HuH-7.5 (cell line): ENCODE results near the gene KRTAP27-1.

Experiments used
- DNase-seq: peaks from one replicate; pipeline ENCODE4 v3.0.0; 2011; ENCODE audit warnings: low spot score

Gene KRTAP27-1, protein sequence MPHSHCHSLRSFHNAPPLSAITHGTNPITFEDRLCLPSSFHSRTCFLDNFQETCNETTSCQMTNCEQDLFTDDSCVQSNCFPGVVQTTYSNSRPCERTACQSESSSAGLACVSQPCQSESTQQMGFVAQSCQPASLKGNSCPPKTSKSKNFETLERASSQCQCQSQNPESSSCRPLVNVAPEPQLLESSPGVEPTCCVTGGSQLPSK

DNA sequence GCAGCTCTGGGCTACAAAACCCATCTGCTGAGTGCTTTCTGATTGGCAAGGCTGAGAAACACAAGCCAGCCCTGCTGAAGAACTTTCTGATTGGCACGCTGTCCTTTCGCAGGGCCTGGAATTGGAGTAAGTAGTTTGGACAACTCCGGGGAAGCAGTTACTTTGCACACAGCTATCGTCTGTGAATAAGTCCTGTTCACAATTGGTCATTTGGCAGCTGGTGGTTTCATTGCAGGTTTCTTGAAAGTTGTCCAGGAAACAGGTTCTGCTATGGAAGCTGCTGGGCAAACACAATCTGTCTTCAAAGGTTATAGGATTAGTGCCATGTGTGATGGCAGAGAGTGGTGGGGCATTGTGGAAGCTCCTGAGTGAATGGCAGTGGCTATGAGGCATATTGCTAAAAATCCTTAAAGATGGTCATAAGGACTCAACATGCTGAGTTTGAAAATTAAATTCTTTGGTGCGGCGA lies at the start of gene KRTAP27-1:
TSS of gene KRTAP27-1 (minus strand) at position 419 of the 469 bp plus-strand sequence. CDS start at position 393, 26 bp downstream.
- no peak for DNase-seq

GRCh38 chr21:30382201-30382600 lies 44.7 kb upstream of the KRTAP27-1 start:
- no peak for DNase-seq

DNA sequence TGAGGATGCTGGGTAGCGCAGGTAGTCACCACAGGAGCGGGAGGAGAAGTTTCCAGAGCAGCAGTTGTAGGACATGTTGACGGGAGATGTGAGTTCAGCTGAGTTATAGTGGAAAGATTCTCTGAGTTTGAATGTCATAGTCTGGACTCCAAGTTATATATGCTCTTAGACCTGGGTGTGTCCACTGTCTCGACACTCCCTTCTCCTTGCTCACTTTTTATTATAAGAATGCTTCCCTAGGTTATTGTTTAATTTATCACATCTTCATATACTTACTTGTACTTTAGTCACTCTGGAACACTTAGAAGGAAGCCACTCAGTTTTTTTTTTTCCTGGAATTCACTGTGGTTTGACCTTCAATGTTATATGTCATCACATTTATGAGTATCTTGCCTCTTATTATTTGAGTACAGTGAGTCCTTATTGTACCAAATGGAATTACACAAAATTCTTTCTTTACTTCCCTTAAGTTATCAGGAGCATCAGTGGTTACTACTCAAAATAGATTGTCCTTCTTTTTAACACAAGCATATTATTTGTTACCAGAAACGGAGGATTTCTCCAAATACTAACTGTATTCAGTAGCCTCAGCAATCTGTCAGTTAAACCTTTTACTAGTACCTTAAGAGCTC lies 34.8 kb upstream of the KRTAP27-1 start, which contains the start of gene KRTAP13-2:
TSS of gene KRTAP13-2 (minus strand) at position 133 of the 632 bp plus-strand sequence. CDS start at position 75, 58 bp downstream.
- DNase-seq, result no peak

DNA sequence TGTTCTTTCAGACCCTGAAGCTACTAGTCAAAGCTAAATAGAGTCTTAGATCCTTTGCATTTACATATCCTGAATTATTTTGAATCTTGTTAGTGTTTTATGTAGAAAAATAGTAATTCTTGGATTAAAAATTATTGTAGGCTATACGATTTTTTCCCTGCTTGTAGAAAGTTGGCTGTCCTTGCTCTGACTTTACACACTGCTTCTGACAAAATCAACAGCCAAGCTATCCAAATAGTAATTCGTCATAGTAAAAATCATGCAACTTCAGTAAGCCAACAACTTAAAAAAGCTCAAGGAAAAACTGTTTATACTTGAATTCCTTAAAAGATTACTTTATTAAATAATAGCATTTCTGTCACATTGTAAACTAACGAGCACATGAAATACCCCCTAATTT lies 18.4 kb upstream of the KRTAP27-1 start:
- no peak for DNase-seq

DNA sequence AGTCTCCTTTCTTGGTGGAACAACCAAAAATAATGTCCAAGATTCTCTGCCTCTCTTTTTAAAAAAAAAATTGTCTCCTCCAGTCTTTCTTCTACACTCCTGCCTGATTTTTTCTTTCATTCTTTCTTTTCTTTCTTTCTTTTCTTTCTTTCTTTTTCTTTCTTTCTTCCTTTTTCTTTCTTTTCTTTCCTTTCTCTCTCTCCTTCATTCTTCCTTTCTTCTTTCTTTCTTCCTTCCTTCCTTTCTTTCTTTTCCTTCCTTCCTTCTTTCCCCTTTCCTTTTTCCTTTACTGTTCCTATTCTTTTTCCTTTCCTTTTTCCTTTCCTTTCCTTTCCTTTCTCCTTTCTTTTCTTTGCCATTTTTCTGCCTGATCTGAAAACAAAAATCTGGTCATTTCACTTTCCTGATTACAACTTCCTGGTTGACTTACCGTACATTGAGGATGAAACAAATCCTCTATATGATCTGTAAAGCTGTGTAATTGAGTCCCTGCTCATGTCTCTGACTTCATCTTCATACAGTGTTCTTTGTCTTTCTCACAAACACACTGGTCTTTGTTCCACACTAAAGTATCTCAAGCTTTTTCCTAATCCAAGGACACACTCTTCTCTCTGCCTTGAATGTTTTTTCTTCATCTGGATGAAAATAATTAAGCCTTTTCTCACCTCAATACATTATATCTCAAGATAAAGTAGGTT lies 17.0 kb upstream of the KRTAP27-1 start:
- DNase-seq, result no peak

DNA sequence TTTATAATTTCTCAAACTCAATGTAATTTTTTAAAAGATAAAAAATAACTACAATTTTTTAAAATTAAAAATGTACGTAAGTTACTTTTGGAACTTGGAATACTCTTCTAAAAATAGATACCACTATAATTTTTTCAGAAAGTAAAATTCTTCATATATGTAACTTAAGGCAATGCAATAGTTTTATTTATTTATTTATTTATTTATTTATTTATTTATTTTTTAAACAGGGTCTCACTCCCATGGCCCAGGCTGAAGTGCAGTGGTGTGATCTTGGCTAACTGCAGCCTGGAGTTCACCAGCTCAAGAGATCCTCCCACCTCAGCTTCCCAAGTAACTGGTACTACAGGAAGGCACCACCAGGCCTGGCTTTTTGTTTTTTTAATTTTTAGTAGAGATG lies 14.0 kb upstream of the KRTAP27-1 start:
- DNase-seq, result no peak

- DNase-seq, result no peak
Measured at GRCh38 chr21:30349572-30349971, 12.1 kb upstream of the KRTAP27-1 start.

DNA sequence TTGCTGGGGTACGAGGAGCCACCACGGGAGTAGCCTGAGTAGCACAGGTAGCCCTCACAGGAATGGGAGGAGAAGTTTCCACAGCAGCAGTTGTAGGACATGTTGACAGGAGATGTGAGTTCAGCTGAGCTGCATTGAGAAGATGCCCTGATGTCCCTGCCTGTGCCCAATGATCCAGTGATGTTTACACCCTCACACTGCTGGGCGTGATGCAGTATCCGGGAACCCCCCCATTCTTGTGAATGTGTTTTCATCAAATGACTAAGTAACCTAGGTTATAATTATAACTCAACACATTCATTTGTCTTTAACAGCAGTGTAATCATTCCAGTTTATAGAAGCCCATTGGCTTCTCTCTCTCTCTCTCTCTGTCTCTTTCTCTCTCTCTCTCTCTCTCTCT lies 11.0 kb upstream of the KRTAP27-1 start, which contains the start of gene KRTAP23-1:
TSS of gene KRTAP23-1 (minus strand) at position 101 of the 400 bp plus-strand sequence. CDS start at position 101, 0 bp downstream.
- no peak for DNase-seq

GRCh38 chr21:30345014-30345413 lies 7.5 kb upstream of the KRTAP27-1 start:
- no peak for DNase-seq

DNA sequence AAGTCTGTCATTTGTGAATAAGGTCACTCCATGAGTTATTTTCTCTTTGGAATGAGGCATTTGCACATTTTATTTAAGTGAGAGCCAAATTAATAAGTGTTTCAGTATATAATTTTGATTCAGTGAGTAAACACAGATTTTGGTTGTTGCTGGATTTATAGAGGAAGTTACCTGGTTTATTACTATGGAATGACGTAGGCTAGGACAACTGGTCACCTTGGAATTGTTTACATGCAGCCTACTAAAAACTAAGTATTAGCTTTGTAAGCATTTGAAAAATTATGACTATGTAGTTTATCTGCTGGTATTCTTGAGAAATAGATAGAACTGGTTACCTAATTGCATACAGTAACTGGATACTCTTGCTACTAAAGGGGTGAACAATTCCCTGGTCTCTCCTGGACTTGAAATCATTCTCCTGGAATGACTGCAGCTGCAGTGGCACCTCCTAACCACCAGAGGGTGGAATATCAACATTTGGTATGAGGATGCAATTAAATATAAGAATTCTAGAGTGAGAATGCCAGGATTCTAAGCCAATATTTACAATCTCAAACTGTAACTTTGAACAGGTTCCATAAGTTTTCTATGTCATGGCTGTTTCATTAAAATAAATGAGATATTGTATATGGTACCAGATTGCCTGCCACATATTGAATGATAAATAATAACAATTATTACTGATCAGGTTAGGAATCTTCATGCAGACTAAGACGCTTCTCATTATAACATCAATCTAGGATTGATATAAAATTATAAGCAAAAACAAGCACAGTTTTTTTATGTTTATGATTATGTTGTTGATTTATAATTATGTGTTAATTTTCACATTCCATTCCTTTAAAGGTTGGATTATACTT lies 3.5 kb upstream of the KRTAP27-1 start:
- DNase-seq, result peak; percentile 4

GRCh38 chr21:30338717-30339116 lies 1.2 kb upstream of the KRTAP27-1 start:
- no peak for DNase-seq

- DNase-seq, result no peak
Measured at GRCh38 chr21:30337772-30338171, 278 bp upstream of the KRTAP27-1 start.

DNA sequence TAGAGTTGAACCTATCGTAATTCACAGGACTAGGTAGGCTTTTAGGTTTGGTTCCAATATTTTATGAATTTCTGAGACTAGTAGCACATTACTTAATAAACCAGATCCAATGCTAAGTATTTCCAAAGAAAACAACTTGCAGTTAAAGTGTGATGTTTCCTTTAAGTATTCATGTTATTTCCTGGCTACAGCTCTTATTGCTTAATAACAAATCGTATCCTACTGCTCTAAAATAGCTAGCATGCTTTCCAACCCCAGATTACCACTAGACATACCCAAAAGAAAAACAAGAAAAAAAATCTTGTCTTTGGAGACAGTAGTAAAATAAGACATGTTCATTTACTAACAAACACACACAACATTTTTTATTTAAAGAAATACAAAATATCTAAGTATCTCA lies 898 bp downstream of the KRTAP27-1 start:
- no peak for DNase-seq

- no peak for DNase-seq
Measured at GRCh38 chr21:30333736-30334135, 3.8 kb downstream of the KRTAP27-1 start.

DNA sequence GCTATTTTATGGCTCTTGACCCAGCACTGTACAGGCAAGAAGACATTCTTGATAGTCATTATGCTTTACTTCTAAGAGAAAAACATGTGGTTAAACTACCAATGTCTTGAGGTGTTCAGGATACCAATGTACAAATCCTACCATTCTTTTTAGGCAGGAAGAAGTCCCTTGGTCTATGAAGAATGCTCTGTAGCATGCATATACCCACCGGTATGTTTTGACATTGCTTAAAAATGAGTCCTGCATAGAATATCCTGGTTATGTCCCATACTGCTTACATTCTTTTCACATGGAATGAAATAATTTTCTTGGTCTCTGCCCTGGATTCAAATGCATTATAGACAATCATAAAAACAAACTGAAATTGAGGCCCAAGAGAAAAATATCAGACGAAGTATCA lies 4.8 kb downstream of the KRTAP27-1 start:
- no peak for DNase-seq

- no peak for DNase-seq
Measured at GRCh38 chr21:30329203-30329875, 8.2 kb downstream of the KRTAP27-1 start.

GRCh38 chr21:30326390-30326789 lies 11.1 kb downstream of the KRTAP27-1 start:
- no peak for DNase-seq

DNA sequence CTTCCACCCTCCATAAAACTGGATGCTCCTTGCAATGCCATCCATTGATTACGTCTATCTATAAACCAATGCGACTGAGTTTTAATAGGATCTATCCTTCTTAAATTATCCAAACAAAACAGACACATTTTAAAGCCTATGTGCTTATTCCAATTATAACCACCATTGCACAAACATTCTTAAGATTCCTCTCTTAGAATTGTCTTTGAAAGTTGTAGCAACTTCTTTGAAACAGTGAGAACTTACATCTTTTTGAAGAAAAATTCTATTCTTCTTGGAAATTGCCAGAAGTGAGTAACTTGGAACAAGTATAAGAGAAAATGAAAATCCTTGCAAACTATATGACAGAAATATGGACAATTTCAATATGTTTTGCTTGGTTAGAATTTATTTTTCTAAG lies 17.3 kb downstream of the KRTAP27-1 start, which contains the start of gene KRTAP26-1:
TSS of gene KRTAP26-1 (minus strand) at position 101 of the 400 bp plus-strand sequence. CDS start 280 bp downstream, outside the sequence.
- no peak for DNase-seq

DNA sequence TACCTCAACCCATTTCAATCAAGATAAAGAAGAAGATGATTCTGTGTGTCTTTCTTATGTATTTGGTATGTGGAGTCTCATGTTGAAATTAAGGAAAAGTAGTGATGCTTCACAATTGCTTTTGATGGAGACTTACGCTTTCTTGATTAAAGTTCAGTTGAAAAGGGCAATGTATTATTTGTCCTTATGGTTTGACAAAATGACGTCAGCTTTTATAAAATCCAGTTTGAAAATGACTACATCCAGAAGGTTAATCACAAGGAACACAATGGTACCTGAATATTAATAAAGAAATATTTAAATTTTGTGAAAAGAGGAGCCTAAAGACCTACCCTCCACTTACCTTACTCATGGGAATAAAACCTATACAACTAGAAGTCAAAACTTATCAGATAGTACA lies 21.8 kb downstream of the KRTAP27-1 start:
- no peak for DNase-seq

DNA sequence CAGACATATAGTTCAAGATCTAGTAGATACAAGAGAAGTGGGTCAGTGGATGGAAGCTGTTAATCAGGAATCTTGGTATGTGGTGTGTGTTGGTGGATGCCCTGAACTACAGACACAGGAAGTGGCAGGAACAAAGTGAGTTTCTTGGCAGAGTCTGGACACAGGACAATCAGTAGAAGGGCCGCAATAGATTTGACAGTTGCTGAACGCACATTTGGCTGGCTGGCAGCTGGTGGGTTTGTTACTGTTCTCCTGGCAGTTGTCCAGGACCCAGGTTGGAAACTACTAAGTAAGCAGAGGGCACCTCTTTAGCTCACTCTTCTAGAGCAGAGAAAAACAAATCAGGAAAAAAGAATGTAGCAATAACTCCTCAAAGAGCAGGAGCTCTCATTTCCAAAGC lies 30.6 kb downstream of the KRTAP27-1 start:
- DNase-seq, result no peak

- DNase-seq, result no peak
Measured at GRCh38 chr21:30305136-30305535, 32.4 kb downstream of the KRTAP27-1 start.
